A673 (cell line): ENCODE data around the gene PARD3. TPM values are rescaled to one million over a fixed set of nuclear protein-coding genes. Genes with fewer than 3 reads are reported as not detected.
A peak's percentile ranks its signal among the peaks of the same experiment; 100 is the strongest.

Experiments
- BruUV-seq: library from RNA; stranded (reverse); fragments of 400-500 nt; replicated peaks from 2 replicates; lab custom pipeline; 2021; lab: Mats Ljungman, UMichigan
- CTCF ChIA-PET: fragments of 300-600 bp; sonication (Branson Sonifier 250); formaldehyde crosslinking; loops from one replicate; lab custom pipeline; 2022; ENCODE audit warnings: antibody characterized with exemption; lab: Charles Lee
- POLR2A ChIA-PET: fragments of 300-600 bp; sonication (Branson Sonifier 250); formaldehyde crosslinking; loops from one replicate; lab custom pipeline; 2022; ENCODE audit warnings: antibody characterized with exemption; ENCODE audit not compliant: low non-redundant PET; lab: Charles Lee
- DNase-seq: peaks from one replicate; pipeline ENCODE4 v3.0.0-alpha.2; 2015; ENCODE audit warnings: low spot score
- H3K27ac ChIP-seq: fragments of 200-600 bp; sonication (generic); 2 replicates; pipeline ENCODE4 v1.5.1; 2016; ENCODE audit warnings: mixed run types, low read depth, mild to moderate bottlenecking, mixed read lengths, antibody characterized with exemption, low read length; ENCODE audit not compliant: poor library complexity, severe bottlenecking
- H3K27me3 ChIP-seq: fragments of 200-600 bp; sonication (generic); replicated peaks from 2 replicates; pipeline ENCODE4 v1.6.1; 2017; ENCODE audit warnings: mixed run types, low read depth, mild to moderate bottlenecking, mixed read lengths, antibody characterized with exemption, low read length; ENCODE audit not compliant: insufficient read depth, poor library complexity
- H3K36me3 ChIP-seq: fragments of 200-600 bp; sonication (generic); 2 replicates; pipeline ENCODE4 v1.6.1; 2016; ENCODE audit warnings: mixed run types, mild to moderate bottlenecking, mixed read lengths, antibody characterized with exemption, low read length; ENCODE audit not compliant: insufficient read depth, poor library complexity, severe bottlenecking
- H3K4me1 ChIP-seq: fragments of 200-600 bp; sonication (generic); 2 replicates; pipeline ENCODE4 v1.6.1; 2017; ENCODE audit warnings: mixed run types, mild to moderate bottlenecking, mixed read lengths, antibody characterized with exemption, low read length; ENCODE audit not compliant: insufficient read depth, poor library complexity, severe bottlenecking
- H3K4me3 ChIP-seq: fragments of 200-600 bp; sonication (generic); 2 replicates; pipeline ENCODE4 v1.5.1; 2016; ENCODE audit warnings: low read depth, mixed run types, mild to moderate bottlenecking, mixed read lengths, low read length; ENCODE audit not compliant: poor library complexity, severe bottlenecking
- H3K9me3 ChIP-seq: fragments of 200-600 bp; sonication (generic); 2 replicates; pipeline ENCODE4 v1.6.1; 2016; ENCODE audit warnings: mixed run types, low read depth, mild to moderate bottlenecking, mixed read lengths, antibody characterized with exemption, low read length; ENCODE audit not compliant: poor library complexity, severe bottlenecking
- CTCF ChIP-seq: fragments of 300-800, 200-600 bp; sonication (generic); conservative IDR thresholded peaks from 2 replicates; pipeline ENCODE4 v1.5.1; 2017; ENCODE audit warnings: low read depth, mild to moderate bottlenecking, antibody characterized with exemption, low read length, moderate library complexity, mixed read lengths
- EZH2 ChIP-seq: fragments of 200-600 bp; sonication (generic); IDR thresholded peaks from 2 replicates; pipeline ENCODE4 v1.6.1; 2017; ENCODE audit warnings: borderline replicate concordance, low read depth, mild to moderate bottlenecking, mixed read lengths, antibody characterized with exemption, low read length; ENCODE audit not compliant: poor library complexity, severe bottlenecking
- intact Hi-C: fragments of 100-400 bp; cut with micrococcal nuclease; formaldehyde crosslinking; loops from one replicate; pipeline ENCODE4 v1.10.0; 2022; ENCODE audit not compliant: unreplicated experiment
- total RNA-seq: library from RNA; stranded (reverse); gene quantifications from 2 replicates; pipeline ENCODE4 v1.2.3, GENCODE V29; 2021

The PARD3 gene
- total RNA-seq, 1 experiment from 2014 or later = 28.0 TPM

- H3K4me3 ChIP-seq = no peak overlapping the region
- POLR2A ChIA-PET = no interaction called here
- no peak overlapping the region for H3K27ac ChIP-seq
- no peaks in the 10 kb centered on the region for H3K36me3 ChIP-seq
- CTCF ChIA-PET = no interaction called here
- H3K27me3 ChIP-seq = no peaks in the 10 kb centered on the region
- TF ChIP-seq CTCF = no peak
- no peak for TF ChIP-seq EZH2
- peaks cover 11% of the 10 kb centered on the region for H3K4me1 ChIP-seq
- BruUV-seq = no TSS peak
- no peaks in the 10 kb centered on the region for H3K9me3 ChIP-seq
- peak; percentile 81 for DNase-seq
- intact Hi-C loops = no loop called here
Measured at GRCh38 chr10:34109952-34110702, 705.0 kb downstream of the PARD3 start.

GRCh38 chr10:34109495-34109894 lies 705.6 kb downstream of the PARD3 start:
- no peak for TF ChIP-seq EZH2
- TF ChIP-seq CTCF = no peak
- CTCF ChIA-PET = no interaction called here
- BruUV-seq = no TSS peak
- Histone ChIP-seq H3K27ac (no peak overlapping the region), H3K27me3 (no peaks in the 10 kb centered on the region), H3K4me1 (peaks cover 11% of the 10 kb centered on the region), H3K9me3 (no peaks in the 10 kb centered on the region), H3K4me3 (no peak overlapping the region), H3K36me3 (no peaks in the 10 kb centered on the region)
- POLR2A ChIA-PET = no interaction called here
- no peak for DNase-seq
- intact Hi-C loops = no loop called here

- H3K4me1 ChIP-seq = no peaks in the 10 kb centered on the region
- no peak for DNase-seq
- H3K27me3 ChIP-seq = no peaks in the 10 kb centered on the region
- POLR2A ChIA-PET = no interaction called here
- TF ChIP-seq CTCF (no peak), EZH2 (no peak)
- no peak overlapping the region for H3K4me3 ChIP-seq
- H3K27ac ChIP-seq = no peak overlapping the region
- H3K36me3 ChIP-seq = no peaks in the 10 kb centered on the region
- intact Hi-C loops = no loop called here
- BruUV-seq = no TSS peak
- H3K9me3 ChIP-seq = no peaks in the 10 kb centered on the region
- CTCF ChIA-PET = no interaction called here
Measured at GRCh38 chr10:34107626-34108516, 707.2 kb downstream of the PARD3 start.
